Spleen (tissue), 11 donors: Measurements from ENCODE around the gene LIG3. TPM values are rescaled to one million over a fixed set of nuclear protein-coding genes. Genes with fewer than 3 reads are reported as not detected.
A peak's percentile ranks its signal among the peaks of the same experiment; 100 is the strongest.
"Not testable (repeated sequence)": the region's sequence is repeated elsewhere in the genome, so short reads cannot be mapped to it uniquely, and the experiment has no call there.

Experiments
- DNase-seq: peaks from one replicate; pipeline ENCODE4 v3.0.0-alpha.2; 2020
- H3K27ac ChIP-seq, 8 donors: fragments of 200-600 bp; sonication (generic) in 7 of 8; 1 replicate in 4 of 8; 2 replicates in 4 of 8; pipeline versions ENCODE4 v1.5.0 to v1.8.0; 2016 to 2021; ENCODE audit warnings: inconsistent platforms in 4 of 8, mild to moderate bottlenecking in 4 of 8, moderate library complexity in 1 of 8
- H3K27me3 ChIP-seq, 7 donors: fragments of 200-600 bp; sonication (generic) in 6 of 7; replicated peaks in 1 of 7; 1 replicate in 4 of 7; 2 replicates in 3 of 7; pipeline versions ENCODE4 v1.5.0 to v1.8.0; 2016 to 2021; ENCODE audit warnings: inconsistent platforms in 3 of 7, mild to moderate bottlenecking in 1 of 7
- H3K36me3 ChIP-seq, 6 donors: fragments of 200-600 bp; sonication (generic) in 5 of 6; 1 replicate in 4 of 6; 2 replicates in 2 of 6; pipeline versions ENCODE4 v1.5.0 to v1.8.0; 2016 to 2021; ENCODE audit warnings: inconsistent platforms in 2 of 6
- H3K4me1 ChIP-seq, 6 donors: fragments of 200-600 bp; sonication (generic) in 5 of 6; 1 replicate in 3 of 6; 2 replicates in 3 of 6; pipeline versions ENCODE4 v1.5.0 to v1.8.0; 2016 to 2021; ENCODE audit warnings: inconsistent platforms in 3 of 6
- H3K4me3 ChIP-seq, 8 donors: fragments of 200-600 bp; sonication (generic) in 7 of 8; 1 replicate in 4 of 8; 2 replicates in 4 of 8; pipeline versions ENCODE4 v1.5.0 to v1.8.0; 2016 to 2021; ENCODE audit warnings: inconsistent platforms in 4 of 8, mild to moderate bottlenecking in 4 of 8, moderate library complexity in 2 of 8
- H3K9me3 ChIP-seq, 8 donors: fragments of 200-600 bp; sonication (generic) in 7 of 8; 1 replicate in 4 of 8; 2 replicates in 4 of 8; pipeline versions ENCODE4 v1.5.0 to v1.8.0; 2016 to 2021; ENCODE audit warnings: inconsistent platforms in 4 of 8
- CTCF ChIP-seq, 11 experiments: fragments of 200-600 bp in 7 of 11; fragments of 450-650 bp in 4 of 11; sonication (generic) in 4 of 11; IDR thresholded peaks in 8 of 11; conservative IDR thresholded peaks in 3 of 11; 1 replicate in 7 of 11; 2 replicates in 4 of 11; pipeline versions ENCODE4 v1.4.0 to v1.8.0; 2016 to 2021; ENCODE audit warnings: antibody characterized with exemption in 11 of 11, inconsistent platforms in 4 of 11, mild to moderate bottlenecking in 1 of 11
- POLR2A ChIP-seq, 3 donors: fragments of 450-650 bp; IDR thresholded peaks; one replicate each; pipeline ENCODE4 v1.5.1; 2017; ENCODE audit warnings: antibody characterized with exemption in 3 of 3, mild to moderate bottlenecking in 1 of 3
- POLR2AphosphoS5 ChIP-seq, 3 donors: sonication (generic); formaldehyde crosslinking; IDR thresholded peaks; one replicate each; pipeline ENCODE4 v1.5.1; 2017; ENCODE audit warnings: antibody characterized with exemption in 3 of 3
- WGBS, 5 donors: extraction: QIAGEN DNeasy Blood & Tissue Kit in 3 of 5; methylation state at CpG; one replicate each; pipeline versions ENCODE4 v1.1.5 to v1.1.7; 2013 to 2018; 5-methylcytosine and 5-hydroxymethylcytosine counted together
- intact Hi-C: fragments of 100-400 bp; cut with DNase I; formaldehyde crosslinking; loops from one replicate; pipeline ENCODE4 v1.15.0; 2023; ENCODE audit warnings: low total_unique reads
- polyA plus RNA-seq, 3 donors: library from polyadenylated mRNA; stranded (reverse); fragments of 200-250 nt; gene quantifications; one replicate each; pipeline ENCODE4 v1.2.1, GENCODE V29; 2013
- total RNA-seq, 7 donors: library from RNA; depleted of rRNA in 3 of 7; stranded (reverse); fragments of >200 nt in 3 of 7; fragmentation: NEBNext Ultra II Directional in 4 of 7; extraction: Animal tissue kit (Norgen Biotek cat#: 25700) in 4 of 7; gene quantifications; one replicate each; pipeline versions ENCODE4 v1.1.0 to v1.2.1, GENCODE V29; 2016 to 2021
- donor health status: healthy with polysubstance abuse.
- donor health status: DM: no; HTN: no; CAD: no; lungs with moderate emphysema.
- donor health status: DM: no; HTN: no; CAD: no.
- donor health status: Bipolar disorder and iron deficiency.
- donor health status: healthy.
- donor health status: DM: no; HTN: no; CAD: no.
- donor health status: DM: yes; HTN: yes; CAD: no.

The LIG3 gene
- total and polyA plus RNA-seq, 10 donors: 4.5 to 63.1 (median 33.2) TPM

GRCh38 chr17:34999456-34999855, 19.1 kb downstream of the LIG3 start:
- Histone ChIP-seq H3K27me3 (no peaks in the 10 kb centered on the region), H3K4me3 (no peak overlapping the region), H3K4me1 (peaks cover 0 to 31% (median 17%) of the 10 kb centered on the region in 6 donors), H3K36me3 (peaks cover 0 to 100% (median 86%) of the 10 kb centered on the region in 6 donors), H3K27ac (peak overlapping the region in 2 of 8 donors; percentile 68 to 74), H3K9me3 (no peaks in the 10 kb centered on the region)
- 93 to 99% (median 95%) methylated on average over 2 of the region's 2 CpGs for WGBS, 5 donors
- DNase-seq: no peak
- TF ChIP-seq POLR2AphosphoS5 (IDR thresholded peaks at IDR 0.05) (no peak), CTCF (IDR thresholded peaks at IDR 0.05 in 8 of 11, conservative IDR thresholded peaks at IDR 0.05 in 3 of 11) (no peak), POLR2A (IDR thresholded peaks at IDR 0.05) (no peak)
- intact Hi-C loops: loop anchor here (2.0 kb wide), 1 partner anchor 89 kb away; no protein-coding TSS in a partner anchor

GRCh38 chr17:35000965-35001364, 20.7 kb downstream of the LIG3 start:
- peaks cover 0 to 98% (median 81%) of the 10 kb centered on the region in 6 donors for H3K36me3 ChIP-seq

GRCh38 chr17:35001549-35001948, 21.2 kb downstream of the LIG3 start:
- H3K4me1 ChIP-seq: peaks cover 0 to 25% (median 15%) of the 10 kb centered on the region in 6 donors
- no peaks in the 10 kb centered on the region for H3K27me3 ChIP-seq
- DNase-seq: no peak
- H3K9me3 ChIP-seq: no peaks in the 10 kb centered on the region
- WGBS, 5 donors: 85 to 95% (median 89%) methylated on average over 2 of the region's 2 CpGs
- intact Hi-C loops: no loop called here
- TF ChIP-seq POLR2A (IDR thresholded peaks at IDR 0.05) (no peak), CTCF (IDR thresholded peaks at IDR 0.05 in 8 of 11, conservative IDR thresholded peaks at IDR 0.05 in 3 of 11) (no peak), POLR2AphosphoS5 (IDR thresholded peaks at IDR 0.05) (no peak)
- H3K27ac ChIP-seq: peak overlapping the region in 1 of 8 donors; percentile 14
- no peak overlapping the region for H3K4me3 ChIP-seq
- H3K36me3 ChIP-seq: peaks cover 0 to 98% (median 76%) of the 10 kb centered on the region in 6 donors

More at GRCh38 chr17:35000965-35001364, 20.7 kb downstream of the LIG3 start:
- intact Hi-C loops, DNase-seq, H3K4me3 ChIP-seq, H3K27me3 ChIP-seq, H3K9me3 ChIP-seq: not testable (repeated sequence)
- peak overlapping the region in 1 of 8 donors; percentile 14 for H3K27ac ChIP-seq
- H3K4me1 ChIP-seq: peaks cover 0 to 30% (median 17%) of the 10 kb centered on the region in 6 donors
- WGBS, 5 donors: 94 to 98% (median 95%) methylated on average over 13 to 14 of the region's 14 CpGs

GRCh38 chr17:35002876-35003551, 22.7 kb downstream of the LIG3 start:
- Histone ChIP-seq H3K4me3 (no peak overlapping the region), H3K9me3 (no peaks in the 10 kb centered on the region), H3K36me3 (peaks cover 0 to 98% (median 77%) of the 10 kb centered on the region in 6 donors), H3K4me1 (peaks cover 0 to 10% (median 5%) of the 10 kb centered on the region in 6 donors), H3K27me3 (no peaks in the 10 kb centered on the region), H3K27ac (peak overlapping the region in 2 of 8 donors; percentile 23 to 37)
- intact Hi-C loops: no loop called here
- DNase-seq: no peak
- WGBS, 5 donors: 69 to 91% (median 82%) methylated on average over 15 of the region's 15 CpGs
- TF ChIP-seq POLR2AphosphoS5 (IDR thresholded peaks at IDR 0.05): no peak
- TF ChIP-seq POLR2A (IDR thresholded peaks at IDR 0.05): no peak

- H3K36me3 ChIP-seq: peaks cover 0 to 98% (median 72%) of the 10 kb centered on the region in 6 donors
- WGBS, 5 donors: 85 to 98% (median 95%) methylated on average over 4 of the region's 4 CpGs
- TF ChIP-seq POLR2AphosphoS5 (IDR thresholded peaks at IDR 0.05): no peak
- TF ChIP-seq POLR2A (IDR thresholded peaks at IDR 0.05): no peak
- TF ChIP-seq CTCF (IDR thresholded peaks at IDR 0.05 in 8 of 11, conservative IDR thresholded peaks at IDR 0.05 in 3 of 11): no peak
Observed at GRCh38 chr17:35003778-35004177, 23.5 kb downstream of the LIG3 start.

More at GRCh38 chr17:35003778-35004177, 23.5 kb downstream of the LIG3 start:
- H3K9me3 ChIP-seq: no peaks in the 10 kb centered on the region
- H3K4me3 ChIP-seq: no peak overlapping the region
- intact Hi-C loops: no loop called here
- peaks cover 0 to 3% (median 1%) of the 10 kb centered on the region in 6 donors for H3K4me1 ChIP-seq
- no peak overlapping the region for H3K27ac ChIP-seq
- no peak for DNase-seq
- no peaks in the 10 kb centered on the region for H3K27me3 ChIP-seq
